HepG2 (cell line): Measurements from ENCODE around the gene GRB7. TPM values are rescaled to one million over a fixed set of nuclear protein-coding genes. Genes with fewer than 3 reads are reported as not detected.
A peak's percentile ranks its signal among the peaks of the same experiment; 100 is the strongest.

Source experiments
- MEIS2 ChIP-seq: sonication (generic); formaldehyde crosslinking; IDR thresholded peaks from 2 replicates; pipeline ENCODE4 v1.9.0; 2021; ENCODE audit warnings: mild to moderate bottlenecking, missing genetic modification reagents
- MTA1 ChIP-seq: sonication (generic); formaldehyde crosslinking; IDR thresholded peaks from 2 replicates; pipeline ENCODE4 v1.4.0; 2020; ENCODE audit warnings: missing genetic modification reagents, mild to moderate bottlenecking, borderline replicate concordance
- NR2F1 ChIP-seq, 2 experiments: fragments of 450-650 bp in 1 of 2; formaldehyde crosslinking in 1 of 2; IDR thresholded peaks; 2 replicates each; pipeline versions ENCODE4 v1.5.0 to v1.6.1; 2016 to 2020; ENCODE audit warnings: mild to moderate bottlenecking in 1 of 2, missing compliant biosample characterization in 1 of 2, missing genetic modification reagents in 1 of 2, moderate library complexity in 1 of 2
- ZNF510 ChIP-seq: sonication (generic); formaldehyde crosslinking; IDR thresholded peaks from 2 replicates; pipeline ENCODE4 v1.4.0; 2020; ENCODE audit warnings: low read depth, mild to moderate bottlenecking, missing genetic modification reagents
- polyA plus RNA-seq, 8 experiments: library from polyadenylated mRNA; depleted of rRNA in 3 of 8; stranded (reverse) in 7 of 8; unstranded in 1 of 8; fragments of >200 nt; fragmentation: Illumina TruSeq in 4 of 8; extraction: Trizol in 4 of 8; gene quantifications; 2 replicates each; pipeline versions ENCODE4 v1.2.1 to v1.2.3, GENCODE V29; 2011 to 2016; ENCODE audit warnings: low read depth in 4 of 8, missing spikeins in 1 of 8, mixed read lengths in 1 of 8; ENCODE audit not compliant: insufficient read depth in 1 of 8
- total RNA-seq, 5 experiments: library from RNA; depleted of rRNA; stranded (reverse); fragments of >200 nt; fragmentation: Illumina TruSeq; extraction: Trizol; gene quantifications; 2 replicates each; pipeline ENCODE4 v1.2.3, GENCODE V29; 2016; ENCODE audit warnings: low read depth in 1 of 5
- TF ChIP-seq, protein P1 (sequence below): sonication (generic); formaldehyde crosslinking; IDR thresholded peaks from 2 replicates; pipeline ENCODE4 v1.8.1; 2023; ENCODE audit warnings: mild to moderate bottlenecking, inconsistent platforms, moderate library complexity, missing genetic modification reagents, borderline replicate concordance
- TF ChIP-seq, protein P2 (sequence below): sonication (generic); formaldehyde crosslinking; IDR thresholded peaks from 2 replicates; pipeline ENCODE4 v1.4.0; 2020; ENCODE audit warnings: missing genetic modification reagents
- TF ChIP-seq, protein P3 (sequence below): sonication (generic); formaldehyde crosslinking; IDR thresholded peaks from 2 replicates; pipeline ENCODE4 v1.9.0; 2021; ENCODE audit warnings: missing genetic modification reagents, borderline replicate concordance
- TF ChIP-seq, protein P4 (sequence below): sonication (generic); formaldehyde crosslinking; IDR thresholded peaks from 2 replicates; pipeline ENCODE4 v1.4.0; 2020; ENCODE audit warnings: missing genetic modification reagents
- TF ChIP-seq, protein P5 (sequence below): sonication (generic); formaldehyde crosslinking; IDR thresholded peaks from 2 replicates; pipeline ENCODE4 v1.4.0; 2020; ENCODE audit warnings: missing genetic modification reagents
- TF ChIP-seq, protein P6 (sequence below): IDR thresholded peaks from 2 replicates; pipeline ENCODE4 v1.6.1; 2016; ENCODE audit warnings: missing compliant biosample characterization, missing genetic modification reagents, borderline replicate concordance

The GRB7 gene
- total and polyA plus RNA-seq, 2 of the 13 experiments (the other 11 are each of a cell fraction or from before 2014, with no cell fraction given), result 60.2 to 77.7 TPM

DNA sequence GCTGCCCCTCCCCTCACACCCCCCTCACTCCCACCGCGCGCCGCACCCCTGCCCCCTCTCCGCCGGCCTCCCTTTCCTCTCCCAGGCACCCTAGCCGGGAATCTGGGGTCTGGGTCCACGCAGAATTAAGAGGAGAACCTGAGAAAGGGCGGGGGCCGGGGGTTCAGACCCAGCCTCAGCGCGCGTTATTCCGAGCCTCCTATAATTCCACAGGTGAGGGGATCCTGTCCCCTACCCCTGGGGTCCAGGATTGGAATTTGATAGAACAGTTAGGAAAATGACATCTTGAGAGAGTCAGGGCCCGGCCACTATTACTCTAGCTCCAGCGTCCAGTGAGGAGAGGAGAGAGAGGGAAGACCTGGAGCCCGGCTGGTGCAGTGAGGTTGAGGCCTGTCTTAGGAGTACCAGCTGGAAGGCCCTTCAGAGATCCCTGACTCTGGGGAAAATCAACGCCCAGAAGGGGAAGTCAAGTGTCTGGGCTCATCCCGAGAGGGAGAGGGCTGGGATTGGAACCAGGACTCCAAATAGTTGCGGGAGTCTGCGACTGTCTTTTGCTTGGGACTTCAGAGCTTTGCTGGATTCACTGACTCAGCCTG, 17.3 kb downstream of the GRB7 start (continued):
- TF ChIP-seq, protein P1, sequence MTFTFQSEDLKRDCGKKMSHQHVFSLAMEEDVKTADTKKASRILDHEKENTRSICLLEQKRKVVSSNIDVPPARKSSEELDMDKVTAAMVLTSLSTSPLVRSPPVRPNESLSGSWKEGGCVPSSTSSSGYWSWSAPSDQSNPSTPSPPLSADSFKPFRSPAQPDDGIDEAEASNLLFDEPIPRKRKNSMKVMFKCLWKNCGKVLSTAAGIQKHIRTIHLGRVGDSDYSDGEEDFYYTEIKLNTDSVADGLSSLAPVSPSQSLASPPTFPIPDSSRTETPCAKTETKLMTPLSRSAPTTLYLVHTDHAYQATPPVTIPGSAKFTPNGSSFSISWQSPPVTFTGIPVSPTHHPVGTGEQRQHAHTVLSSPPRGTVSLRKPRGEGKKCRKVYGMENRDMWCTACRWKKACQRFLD (CRISPR knock-in tag), result no peak
- TF ChIP-seq ZNF510 (CRISPR knock-in tag), result no peak
- TF ChIP-seq MEIS2 (CRISPR knock-in tag), result 0 out of 2 replicates have a peak, but pooled peaks have one; percentile 29
- TF ChIP-seq, protein P2, sequence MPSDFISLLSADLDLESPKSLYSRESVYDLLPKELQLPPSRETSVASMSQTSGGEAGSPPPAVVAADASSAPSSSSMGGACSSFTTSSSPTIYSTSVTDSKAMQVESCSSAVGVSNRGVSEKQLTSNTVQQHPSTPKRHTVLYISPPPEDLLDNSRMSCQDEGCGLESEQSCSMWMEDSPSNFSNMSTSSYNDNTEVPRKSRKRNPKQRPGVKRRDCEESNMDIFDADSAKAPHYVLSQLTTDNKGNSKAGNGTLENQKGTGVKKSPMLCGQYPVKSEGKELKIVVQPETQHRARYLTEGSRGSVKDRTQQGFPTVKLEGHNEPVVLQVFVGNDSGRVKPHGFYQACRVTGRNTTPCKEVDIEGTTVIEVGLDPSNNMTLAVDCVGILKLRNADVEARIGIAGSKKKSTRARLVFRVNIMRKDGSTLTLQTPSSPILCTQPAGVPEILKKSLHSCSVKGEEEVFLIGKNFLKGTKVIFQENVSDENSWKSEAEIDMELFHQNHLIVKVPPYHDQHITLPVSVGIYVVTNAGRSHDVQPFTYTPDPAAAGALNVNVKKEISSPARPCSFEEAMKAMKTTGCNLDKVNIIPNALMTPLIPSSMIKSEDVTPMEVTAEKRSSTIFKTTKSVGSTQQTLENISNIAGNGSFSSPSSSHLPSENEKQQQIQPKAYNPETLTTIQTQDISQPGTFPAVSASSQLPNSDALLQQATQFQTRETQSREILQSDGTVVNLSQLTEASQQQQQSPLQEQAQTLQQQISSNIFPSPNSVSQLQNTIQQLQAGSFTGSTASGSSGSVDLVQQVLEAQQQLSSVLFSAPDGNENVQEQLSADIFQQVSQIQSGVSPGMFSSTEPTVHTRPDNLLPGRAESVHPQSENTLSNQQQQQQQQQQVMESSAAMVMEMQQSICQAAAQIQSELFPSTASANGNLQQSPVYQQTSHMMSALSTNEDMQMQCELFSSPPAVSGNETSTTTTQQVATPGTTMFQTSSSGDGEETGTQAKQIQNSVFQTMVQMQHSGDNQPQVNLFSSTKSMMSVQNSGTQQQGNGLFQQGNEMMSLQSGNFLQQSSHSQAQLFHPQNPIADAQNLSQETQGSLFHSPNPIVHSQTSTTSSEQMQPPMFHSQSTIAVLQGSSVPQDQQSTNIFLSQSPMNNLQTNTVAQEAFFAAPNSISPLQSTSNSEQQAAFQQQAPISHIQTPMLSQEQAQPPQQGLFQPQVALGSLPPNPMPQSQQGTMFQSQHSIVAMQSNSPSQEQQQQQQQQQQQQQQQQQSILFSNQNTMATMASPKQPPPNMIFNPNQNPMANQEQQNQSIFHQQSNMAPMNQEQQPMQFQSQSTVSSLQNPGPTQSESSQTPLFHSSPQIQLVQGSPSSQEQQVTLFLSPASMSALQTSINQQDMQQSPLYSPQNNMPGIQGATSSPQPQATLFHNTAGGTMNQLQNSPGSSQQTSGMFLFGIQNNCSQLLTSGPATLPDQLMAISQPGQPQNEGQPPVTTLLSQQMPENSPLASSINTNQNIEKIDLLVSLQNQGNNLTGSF (CRISPR knock-in tag), result peak; percentile 52; the same call in 1 of the 2 replicates
- TF ChIP-seq, protein P3, sequence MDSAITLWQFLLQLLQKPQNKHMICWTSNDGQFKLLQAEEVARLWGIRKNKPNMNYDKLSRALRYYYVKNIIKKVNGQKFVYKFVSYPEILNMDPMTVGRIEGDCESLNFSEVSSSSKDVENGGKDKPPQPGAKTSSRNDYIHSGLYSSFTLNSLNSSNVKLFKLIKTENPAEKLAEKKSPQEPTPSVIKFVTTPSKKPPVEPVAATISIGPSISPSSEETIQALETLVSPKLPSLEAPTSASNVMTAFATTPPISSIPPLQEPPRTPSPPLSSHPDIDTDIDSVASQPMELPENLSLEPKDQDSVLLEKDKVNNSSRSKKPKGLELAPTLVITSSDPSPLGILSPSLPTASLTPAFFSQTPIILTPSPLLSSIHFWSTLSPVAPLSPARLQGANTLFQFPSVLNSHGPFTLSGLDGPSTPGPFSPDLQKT (CRISPR knock-in tag), result no peak
- TF ChIP-seq, protein P4, sequence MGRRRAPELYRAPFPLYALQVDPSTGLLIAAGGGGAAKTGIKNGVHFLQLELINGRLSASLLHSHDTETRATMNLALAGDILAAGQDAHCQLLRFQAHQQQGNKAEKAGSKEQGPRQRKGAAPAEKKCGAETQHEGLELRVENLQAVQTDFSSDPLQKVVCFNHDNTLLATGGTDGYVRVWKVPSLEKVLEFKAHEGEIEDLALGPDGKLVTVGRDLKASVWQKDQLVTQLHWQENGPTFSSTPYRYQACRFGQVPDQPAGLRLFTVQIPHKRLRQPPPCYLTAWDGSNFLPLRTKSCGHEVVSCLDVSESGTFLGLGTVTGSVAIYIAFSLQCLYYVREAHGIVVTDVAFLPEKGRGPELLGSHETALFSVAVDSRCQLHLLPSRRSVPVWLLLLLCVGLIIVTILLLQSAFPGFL (CRISPR knock-in tag), result 0 out of 2 replicates have a peak, but pooled peaks have one; percentile 30
- TF ChIP-seq, protein P5, sequence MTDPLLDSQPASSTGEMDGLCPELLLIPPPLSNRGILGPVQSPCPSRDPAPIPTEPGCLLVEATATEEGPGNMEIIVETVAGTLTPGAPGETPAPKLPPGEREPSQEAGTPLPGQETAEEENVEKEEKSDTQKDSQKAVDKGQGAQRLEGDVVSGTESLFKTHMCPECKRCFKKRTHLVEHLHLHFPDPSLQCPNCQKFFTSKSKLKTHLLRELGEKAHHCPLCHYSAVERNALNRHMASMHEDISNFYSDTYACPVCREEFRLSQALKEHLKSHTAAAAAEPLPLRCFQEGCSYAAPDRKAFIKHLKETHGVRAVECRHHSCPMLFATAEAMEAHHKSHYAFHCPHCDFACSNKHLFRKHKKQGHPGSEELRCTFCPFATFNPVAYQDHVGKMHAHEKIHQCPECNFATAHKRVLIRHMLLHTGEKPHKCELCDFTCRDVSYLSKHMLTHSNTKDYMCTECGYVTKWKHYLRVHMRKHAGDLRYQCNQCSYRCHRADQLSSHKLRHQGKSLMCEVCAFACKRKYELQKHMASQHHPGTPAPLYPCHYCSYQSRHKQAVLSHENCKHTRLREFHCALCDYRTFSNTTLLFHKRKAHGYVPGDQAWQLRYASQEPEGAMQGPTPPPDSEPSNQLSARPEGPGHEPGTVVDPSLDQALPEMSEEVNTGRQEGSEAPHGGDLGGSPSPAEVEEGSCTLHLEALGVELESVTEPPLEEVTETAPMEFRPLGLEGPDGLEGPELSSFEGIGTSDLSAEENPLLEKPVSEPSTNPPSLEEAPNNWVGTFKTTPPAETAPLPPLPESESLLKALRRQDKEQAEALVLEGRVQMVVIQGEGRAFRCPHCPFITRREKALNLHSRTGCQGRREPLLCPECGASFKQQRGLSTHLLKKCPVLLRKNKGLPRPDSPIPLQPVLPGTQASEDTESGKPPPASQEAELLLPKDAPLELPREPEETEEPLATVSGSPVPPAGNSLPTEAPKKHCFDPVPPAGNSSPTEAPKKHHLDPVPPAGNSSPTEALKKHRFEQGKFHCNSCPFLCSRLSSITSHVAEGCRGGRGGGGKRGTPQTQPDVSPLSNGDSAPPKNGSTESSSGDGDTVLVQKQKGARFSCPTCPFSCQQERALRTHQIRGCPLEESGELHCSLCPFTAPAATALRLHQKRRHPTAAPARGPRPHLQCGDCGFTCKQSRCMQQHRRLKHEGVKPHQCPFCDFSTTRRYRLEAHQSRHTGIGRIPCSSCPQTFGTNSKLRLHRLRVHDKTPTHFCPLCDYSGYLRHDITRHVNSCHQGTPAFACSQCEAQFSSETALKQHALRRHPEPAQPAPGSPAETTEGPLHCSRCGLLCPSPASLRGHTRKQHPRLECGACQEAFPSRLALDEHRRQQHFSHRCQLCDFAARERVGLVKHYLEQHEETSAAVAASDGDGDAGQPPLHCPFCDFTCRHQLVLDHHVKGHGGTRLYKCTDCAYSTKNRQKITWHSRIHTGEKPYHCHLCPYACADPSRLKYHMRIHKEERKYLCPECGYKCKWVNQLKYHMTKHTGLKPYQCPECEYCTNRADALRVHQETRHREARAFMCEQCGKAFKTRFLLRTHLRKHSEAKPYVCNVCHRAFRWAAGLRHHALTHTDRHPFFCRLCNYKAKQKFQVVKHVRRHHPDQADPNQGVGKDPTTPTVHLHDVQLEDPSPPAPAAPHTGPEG (CRISPR knock-in tag), result no peak
- no peak for TF ChIP-seq MTA1 (CRISPR knock-in tag)
- TF ChIP-seq, protein P6, sequence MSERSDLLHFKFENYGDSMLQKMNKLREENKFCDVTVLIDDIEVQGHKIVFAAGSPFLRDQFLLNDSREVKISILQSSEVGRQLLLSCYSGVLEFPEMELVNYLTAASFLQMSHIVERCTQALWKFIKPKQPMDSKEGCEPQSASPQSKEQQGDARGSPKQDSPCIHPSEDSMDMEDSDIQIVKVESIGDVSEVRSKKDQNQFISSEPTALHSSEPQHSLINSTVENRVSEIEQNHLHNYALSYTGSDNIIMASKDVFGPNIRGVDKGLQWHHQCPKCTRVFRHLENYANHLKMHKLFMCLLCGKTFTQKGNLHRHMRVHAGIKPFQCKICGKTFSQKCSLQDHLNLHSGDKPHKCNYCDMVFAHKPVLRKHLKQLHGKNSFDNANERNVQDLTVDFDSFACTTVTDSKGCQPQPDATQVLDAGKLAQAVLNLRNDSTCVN (CRISPR knock-in tag), result 0 out of 2 replicates have a peak, but pooled peaks have one; percentile 27
- no peak for TF ChIP-seq NR2F1 (CRISPR knock-in tag; IDR thresholded peaks at IDR 0.05)
